HG03039 (cell line): ENCODE results near the gene CIDEA.

Experiments
- ATAC-seq: cut with Tn5 transposase; IDR thresholded peaks from one replicate; pipeline ENCODE4 v1.9.1; 2021; ENCODE audit warnings: mild to moderate bottlenecking, moderate library complexity; ENCODE audit not compliant: unreplicated experiment

Gene CIDEA

DNA sequence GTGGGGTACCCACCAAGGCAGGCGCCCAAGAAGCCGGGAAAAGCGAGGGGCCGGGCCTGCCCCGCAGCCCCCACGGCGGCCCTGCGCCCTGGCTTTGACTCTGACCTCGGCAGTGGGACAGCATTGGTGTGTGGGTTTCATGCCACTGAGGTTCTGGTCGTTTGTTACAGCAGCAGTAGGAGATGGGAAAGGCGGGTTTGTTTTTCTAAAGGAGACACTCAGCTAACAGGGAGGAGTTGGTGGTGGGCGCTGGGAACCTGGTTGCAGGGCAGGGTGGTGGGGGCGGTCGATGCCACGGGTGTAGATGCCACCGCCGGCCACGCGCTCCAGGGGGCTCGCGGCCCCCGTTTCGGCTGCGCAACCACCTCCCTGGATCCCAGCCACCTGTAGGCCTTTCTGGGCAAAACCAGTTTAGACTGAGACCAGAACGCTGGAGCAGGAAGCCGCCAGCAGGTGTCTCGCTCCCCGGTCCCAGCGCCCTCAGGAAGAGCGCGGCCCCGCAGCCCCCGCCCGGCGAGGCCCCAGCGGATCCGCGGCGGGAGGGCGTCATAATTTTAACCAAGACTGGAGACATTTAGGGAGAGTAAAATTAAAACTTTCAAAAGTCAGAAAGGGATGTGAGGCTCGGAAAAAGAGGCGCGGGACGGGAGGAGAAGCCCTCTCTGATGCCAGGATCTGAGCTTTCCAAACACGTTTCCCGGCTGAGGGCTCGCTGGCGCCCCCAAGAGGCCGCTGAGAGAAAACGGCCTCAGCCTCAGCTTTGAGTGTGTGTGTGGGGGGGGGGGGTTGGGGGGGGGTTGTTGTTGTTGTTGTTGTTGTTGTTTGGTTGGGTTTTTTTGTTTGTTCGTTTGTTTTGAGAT is 17.4 kb downstream of the CIDEA start:
- no peak for ATAC-seq

DNA sequence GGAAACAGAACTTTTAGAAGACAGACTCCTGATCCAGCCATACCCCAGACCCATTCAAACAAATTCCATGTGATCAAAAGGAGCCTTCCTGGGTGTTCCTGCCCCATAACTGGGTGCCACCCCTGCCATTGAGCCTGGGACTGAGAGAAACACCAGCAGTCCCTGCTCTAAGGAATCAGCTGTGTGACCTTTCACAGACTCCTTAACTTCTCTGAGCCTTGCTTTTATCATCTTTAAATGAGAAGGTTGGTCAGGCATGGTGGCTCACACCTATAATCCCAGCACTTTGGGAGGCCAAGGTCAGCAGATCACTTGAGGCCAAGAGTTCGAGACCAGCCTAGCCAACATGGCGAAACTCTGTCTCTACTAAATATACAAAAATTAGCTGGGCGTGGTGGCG is 20.6 kb downstream of the CIDEA start:
- no peak for ATAC-seq

GRCh38 chr18:12276736-12277554 is 22.8 kb downstream of the CIDEA start:
- no peak for ATAC-seq

GRCh38 chr18:12278215-12278671 is 24.1 kb downstream of the CIDEA start:
- ATAC-seq = no peak

- no peak for ATAC-seq
Measured at GRCh38 chr18:12278741-12279682, 24.9 kb downstream of the CIDEA start.

- no peak for ATAC-seq
Measured at GRCh38 chr18:12279781-12280531, 25.8 kb downstream of the CIDEA start.

DNA sequence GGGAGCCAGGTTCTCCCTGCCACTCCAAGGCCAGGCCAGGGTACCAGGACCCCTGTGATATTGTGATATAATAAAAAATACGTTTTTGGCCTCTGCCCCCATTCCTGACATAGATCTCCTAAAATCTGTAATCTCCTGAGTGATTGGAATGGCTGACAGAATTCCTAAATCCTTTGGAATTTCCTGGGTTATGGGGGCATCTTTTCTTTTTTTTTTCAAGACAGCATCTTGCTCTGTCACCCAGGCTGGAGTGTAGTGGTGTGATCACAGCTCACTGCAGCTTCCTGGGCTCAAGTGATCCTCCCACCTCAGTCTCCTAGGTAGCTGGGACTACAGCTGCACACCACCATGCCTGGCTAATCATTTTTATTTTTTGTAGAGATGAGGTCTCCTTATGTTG is 27.7 kb downstream of the CIDEA start:
- ATAC-seq = no peak

- no peak for ATAC-seq
Measured at GRCh38 chr18:12282442-12283039, 28.4 kb downstream of the CIDEA start.

DNA sequence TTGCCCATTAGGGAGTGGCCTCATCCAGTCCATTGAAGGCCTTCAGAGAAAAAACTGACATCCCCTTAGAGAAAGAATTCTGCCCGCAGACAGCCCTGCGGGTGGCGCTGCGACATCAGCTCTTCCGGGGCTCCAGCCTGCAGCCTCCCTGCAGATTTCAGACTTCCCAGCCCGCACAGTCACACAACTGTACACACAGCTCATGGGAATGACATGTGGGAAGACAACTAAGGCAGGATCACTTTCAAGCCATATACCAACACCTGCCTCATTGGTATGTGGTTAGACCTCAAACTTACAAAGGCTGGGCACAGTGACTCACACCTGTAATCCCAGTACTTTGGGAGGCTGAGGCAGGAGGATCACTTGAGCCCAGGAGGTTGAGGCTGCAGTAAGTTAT is 29.1 kb downstream of the CIDEA start:
- no peak for ATAC-seq

GRCh38 chr18:12283666-12284065 is 29.5 kb downstream of the CIDEA start:
- ATAC-seq = no peak

DNA sequence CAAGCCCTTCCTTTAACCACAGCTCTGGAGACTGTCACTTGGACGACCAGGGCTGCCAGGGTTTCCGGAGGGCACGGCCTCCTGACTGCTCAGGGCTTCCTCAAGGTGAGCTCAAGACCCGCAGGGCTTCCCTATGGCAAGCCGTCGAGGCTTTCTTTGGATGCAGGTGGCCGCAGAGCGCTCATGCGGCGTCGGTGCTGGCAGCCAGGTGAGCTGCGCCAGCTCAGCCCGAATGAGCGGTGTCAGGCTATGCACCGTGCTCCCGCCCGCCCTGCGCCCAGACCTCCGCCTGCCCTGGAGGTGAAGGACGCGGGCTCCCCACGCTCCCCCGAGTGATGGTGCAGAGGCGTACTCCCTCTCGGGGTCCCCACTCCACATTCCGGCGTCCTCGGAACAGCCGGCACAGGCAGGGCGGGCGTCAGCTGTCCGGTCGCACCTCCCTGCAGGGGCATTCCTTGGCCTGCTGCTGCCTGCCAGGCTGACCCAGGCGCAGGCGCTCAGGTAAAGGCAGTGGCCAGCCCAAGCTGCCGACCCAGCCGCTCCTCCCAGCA is 33.0 kb downstream of the CIDEA start:
- no peak for ATAC-seq

GRCh38 chr18:12287684-12288402 is 33.7 kb downstream of the CIDEA start:
- ATAC-seq = no peak

DNA sequence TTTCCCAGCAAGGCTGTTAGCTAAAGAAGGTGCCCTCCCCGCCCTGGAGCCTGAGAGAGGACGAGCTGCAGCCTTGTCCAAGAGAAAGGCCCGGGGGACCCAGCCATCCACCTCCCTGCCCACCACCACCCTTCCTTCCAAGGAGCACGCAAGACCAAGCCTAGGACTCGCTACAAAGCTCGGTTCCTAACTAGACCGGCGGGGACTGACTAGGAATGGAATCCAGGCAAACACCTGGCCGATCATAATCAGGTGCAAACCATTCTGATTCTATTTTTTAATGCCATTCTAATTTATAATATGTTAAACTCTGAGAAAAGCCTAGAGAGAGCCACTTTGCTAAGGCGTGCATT is 34.2 kb downstream of the CIDEA start:
- ATAC-seq = no peak

DNA sequence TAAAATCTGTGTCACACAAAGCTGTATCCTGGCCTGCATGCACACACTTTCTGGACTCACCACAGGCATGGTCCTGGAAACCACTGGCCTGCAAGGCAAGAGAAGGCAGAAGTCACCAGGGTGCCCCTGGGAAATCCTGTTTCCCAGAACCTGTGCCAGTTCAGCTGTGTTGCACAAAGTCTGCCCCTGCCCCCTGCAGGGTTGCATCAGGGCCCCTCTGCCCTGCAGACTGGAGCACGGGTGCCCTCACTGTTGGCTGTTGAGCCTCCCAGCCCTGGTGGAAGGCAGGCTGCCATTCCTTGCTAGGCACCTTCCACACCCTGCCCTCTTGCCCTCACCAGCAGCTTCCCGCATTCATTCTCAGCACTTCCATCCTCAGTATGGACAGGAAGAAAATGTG is 35.9 kb downstream of the CIDEA start:
- no peak for ATAC-seq

GRCh38 chr18:12291161-12291560 is 37.0 kb downstream of the CIDEA start:
- no peak for ATAC-seq

DNA sequence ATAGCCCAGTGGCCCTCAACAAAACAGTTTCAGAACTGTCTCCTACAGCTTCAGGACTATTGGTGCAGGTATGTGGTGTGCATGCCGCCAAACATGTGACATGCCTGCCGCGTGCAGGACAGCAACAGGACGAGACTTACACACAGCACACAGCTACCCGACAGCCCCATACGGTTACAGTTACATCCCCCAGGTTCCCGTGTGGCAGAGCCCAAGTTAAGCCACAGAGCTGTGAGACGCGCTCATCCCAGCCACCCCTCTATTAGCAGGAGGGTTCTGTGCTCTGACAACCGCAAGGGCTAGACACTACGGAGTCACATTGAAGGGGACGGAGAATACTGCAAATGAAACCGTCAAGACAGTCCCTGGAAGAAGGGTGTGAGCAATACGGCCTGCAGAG is 37.5 kb downstream of the CIDEA start:
- no peak for ATAC-seq

DNA sequence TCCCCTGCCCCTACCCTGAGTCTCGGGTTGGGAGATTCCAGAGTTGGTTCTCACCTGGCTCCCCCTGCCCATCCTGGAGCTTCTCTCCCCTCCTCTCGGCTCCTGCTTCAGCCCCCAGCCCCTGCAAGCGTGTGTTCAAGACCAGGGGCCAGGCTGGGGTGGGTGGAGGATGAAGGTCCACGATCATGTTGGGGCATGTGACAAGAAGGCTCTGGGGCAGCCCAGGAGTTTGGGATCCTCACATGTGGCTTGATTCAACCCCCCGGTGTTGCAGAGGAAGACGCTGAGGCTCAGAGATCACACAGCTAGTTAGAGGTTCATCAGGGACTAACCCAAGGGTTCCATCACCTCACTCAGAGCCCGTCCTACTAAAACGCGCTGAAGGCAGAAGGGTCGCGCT is 39.7 kb downstream of the CIDEA start:
- no peak for ATAC-seq

DNA sequence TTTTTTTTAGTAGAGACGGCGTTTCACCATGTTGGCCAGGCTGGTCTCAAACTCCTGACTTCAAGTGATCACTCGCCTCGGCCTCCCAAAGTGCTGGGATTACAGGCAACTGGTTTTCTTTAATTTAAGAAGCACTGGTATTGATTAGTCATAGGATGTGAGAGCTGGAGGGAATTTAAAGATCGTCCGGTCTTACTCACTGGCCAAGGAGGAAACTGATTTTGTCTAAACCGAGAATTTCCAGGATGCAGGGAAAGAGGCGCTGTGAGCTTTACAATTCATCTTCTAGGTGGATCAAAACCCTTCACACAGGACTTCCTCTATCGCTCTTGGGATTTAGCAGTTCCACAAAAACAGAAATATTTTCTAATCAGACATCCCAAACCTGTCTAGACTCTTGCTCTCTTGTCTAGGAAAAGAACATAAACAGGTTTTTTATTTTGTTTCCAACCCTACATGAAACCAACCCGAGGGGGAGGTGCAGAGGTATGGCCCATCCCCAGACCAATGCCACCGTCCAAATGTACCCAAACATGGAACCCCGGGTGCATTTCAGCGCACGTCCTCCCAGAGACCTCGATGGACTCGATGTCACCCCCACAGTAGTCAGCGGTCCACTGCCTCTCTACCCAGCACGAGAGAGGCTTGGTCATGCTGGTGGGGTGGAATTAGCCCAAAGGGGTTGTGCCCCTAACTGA is 41.4 kb downstream of the CIDEA start:
- no peak for ATAC-seq

DNA sequence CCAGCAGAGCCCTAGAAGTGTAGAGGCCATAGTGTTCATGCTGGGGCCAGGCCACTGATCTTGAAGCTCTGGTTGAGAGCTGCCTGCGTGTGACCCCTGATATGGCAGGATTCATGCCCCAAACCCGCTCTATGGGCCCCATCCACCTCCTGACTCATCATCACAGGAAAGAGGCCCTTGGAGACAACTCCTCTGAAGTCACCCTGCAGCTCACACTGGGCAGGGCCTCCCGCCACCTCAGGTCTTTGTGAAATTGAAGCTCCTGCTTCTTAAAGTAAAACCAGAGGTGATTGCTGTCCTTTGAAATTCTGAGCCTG is 41.9 kb downstream of the CIDEA start:
- ATAC-seq = no peak
